Ovary (tissue), 9 donors: ENCODE data around the gene MNAT1. TPM values are rescaled to one million over a fixed set of nuclear protein-coding genes. Genes with fewer than 3 reads are reported as not detected.

Source experiments
- DNase-seq, 5 donors: peaks; one replicate each; pipeline ENCODE4 v3.0.0-alpha.2; 2019 to 2020
- H3K27ac ChIP-seq, 2 donors: fragments of 200-600 bp; one replicate each; pipeline versions ENCODE4 v1.5.1 to v1.8.0; 2019 to 2022
- H3K27me3 ChIP-seq: fragments of 200-600 bp; one replicate; pipeline ENCODE4 v1.8.0; 2022
- H3K36me3 ChIP-seq: fragments of 200-600 bp; sonication (generic); one replicate; pipeline ENCODE4 v1.5.1; 2019
- H3K4me1 ChIP-seq: one replicate; pipeline ENCODE4 v1.8.1; 2013; ENCODE audit warnings: mild to moderate bottlenecking, moderate library complexity; ENCODE audit not compliant: insufficient read depth
- H3K4me3 ChIP-seq: fragments of 200-600 bp; sonication (generic); one replicate; pipeline ENCODE4 v1.5.1; 2017
- H3K9me3 ChIP-seq, 2 donors: fragments of 200-600 bp in 1 of 2; sonication (generic) in 1 of 2; one replicate each; pipeline versions ENCODE4 v1.5.1 to v1.8.1; 2013 to 2019; ENCODE audit warnings: mild to moderate bottlenecking in 1 of 2, moderate library complexity in 1 of 2
- EP300 ChIP-seq: sonication (generic); formaldehyde crosslinking; IDR thresholded peaks from one replicate; pipeline ENCODE4 v1.6.1; 2017; ENCODE audit warnings: antibody characterized with exemption
- POLR2A ChIP-seq: fragments of 450-650 bp; IDR thresholded peaks from one replicate; pipeline ENCODE4 v1.6.1; 2017; ENCODE audit warnings: antibody characterized with exemption, mild to moderate bottlenecking, moderate library complexity
- WGBS, 3 donors: extraction: QIAGEN DNeasy Blood & Tissue Kit in 1 of 3; methylation state at CpG; one replicate each; pipeline versions ENCODE4 v1.1.5 to v1.1.7; 2013 to 2017; 5-methylcytosine and 5-hydroxymethylcytosine counted together
- intact Hi-C, 4 donors: fragments of 100-400 bp; cut with DNase I; formaldehyde crosslinking; loops; one replicate each; pipeline versions ENCODE4 v1.11.0 to v1.15.1; 2022 to 2023
- polyA plus RNA-seq, 2 donors: library from polyadenylated mRNA; stranded (reverse); fragments of 200-250 nt in 1 of 2; fragments of 350-450 nt in 1 of 2; fragmentation: Illumina TruSeq in 1 of 2; extraction: RNeasy Lipid Tissue Mini Kit (QIAGEN cat#74804) in 1 of 2; gene quantifications; one replicate each; pipeline ENCODE4 v1.2.3, GENCODE V29; 2013 to 2014
- small RNA-seq: library from RNA; depleted of rRNA; stranded (forward); fragments of <200 nt; gene quantifications from one replicate; pipeline ENCODE3, GENCODE V24; 2016
- total RNA-seq, 7 donors: library from RNA; depleted of rRNA in 2 of 7; stranded (reverse); fragments of >200 nt in 2 of 7; fragmentation: NEBNext Ultra II Directional in 3 of 7; extraction: Animal tissue kit (Norgen Biotek cat#: 25700) in 3 of 7; gene quantifications; one replicate each; pipeline versions ENCODE4 v1.1.0 to v1.2.4, GENCODE V29; 2016 to 2023
- TF ChIP-seq, protein P1 (sequence below), 3 donors: fragments of 450-650 bp in 2 of 3; fragments of 200-600 bp in 1 of 3; IDR thresholded peaks; one replicate each; pipeline versions ENCODE4 v1.5.1 to v1.8.0; 2016 to 2022; ENCODE audit warnings: antibody characterized with exemption in 3 of 3, mild to moderate bottlenecking in 1 of 3
- donor health status: DM: no; HTN: no; CAD: no; lungs with moderate emphysema.
- donor health status: DM: no; HTN: no; CAD: no.
- donor health status: Bipolar disorder and iron deficiency.
- donor health status: DM: yes; HTN: yes; CAD: no.
- donor health status: DM: no; HTN: no; CAD: no.
- donor health status: DM: yes; HTN: yes; CAD: no.

The MNAT1 gene
- total and polyA plus RNA-seq, 9 donors, result 23.0 to 59.4 (median 32.8) TPM

DNA sequence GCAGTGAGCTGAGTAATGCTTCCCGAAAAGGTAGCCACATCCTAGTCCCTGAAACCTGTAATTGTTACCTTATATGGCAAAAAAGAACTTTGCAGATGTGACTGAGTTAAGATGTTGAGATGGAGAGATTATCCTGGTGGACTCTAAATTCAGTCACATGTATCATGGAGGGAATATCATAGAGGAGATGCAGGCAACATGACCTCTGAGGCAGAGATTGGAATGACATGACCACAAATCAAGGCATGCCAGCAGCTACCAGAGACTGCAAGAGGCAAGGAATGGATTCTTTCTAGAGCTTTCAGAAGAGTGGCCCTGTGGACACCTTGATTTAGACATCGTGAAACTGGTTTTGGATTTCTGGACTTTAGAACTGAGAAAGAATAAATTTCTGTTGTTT is 265.0 kb downstream of the MNAT1 start:
- intact Hi-C loops, result no loop called here
- TF ChIP-seq, protein P1, sequence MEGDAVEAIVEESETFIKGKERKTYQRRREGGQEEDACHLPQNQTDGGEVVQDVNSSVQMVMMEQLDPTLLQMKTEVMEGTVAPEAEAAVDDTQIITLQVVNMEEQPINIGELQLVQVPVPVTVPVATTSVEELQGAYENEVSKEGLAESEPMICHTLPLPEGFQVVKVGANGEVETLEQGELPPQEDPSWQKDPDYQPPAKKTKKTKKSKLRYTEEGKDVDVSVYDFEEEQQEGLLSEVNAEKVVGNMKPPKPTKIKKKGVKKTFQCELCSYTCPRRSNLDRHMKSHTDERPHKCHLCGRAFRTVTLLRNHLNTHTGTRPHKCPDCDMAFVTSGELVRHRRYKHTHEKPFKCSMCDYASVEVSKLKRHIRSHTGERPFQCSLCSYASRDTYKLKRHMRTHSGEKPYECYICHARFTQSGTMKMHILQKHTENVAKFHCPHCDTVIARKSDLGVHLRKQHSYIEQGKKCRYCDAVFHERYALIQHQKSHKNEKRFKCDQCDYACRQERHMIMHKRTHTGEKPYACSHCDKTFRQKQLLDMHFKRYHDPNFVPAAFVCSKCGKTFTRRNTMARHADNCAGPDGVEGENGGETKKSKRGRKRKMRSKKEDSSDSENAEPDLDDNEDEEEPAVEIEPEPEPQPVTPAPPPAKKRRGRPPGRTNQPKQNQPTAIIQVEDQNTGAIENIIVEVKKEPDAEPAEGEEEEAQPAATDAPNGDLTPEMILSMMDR (IDR thresholded peaks at IDR 0.05), result no peak
- TF ChIP-seq POLR2A (no peak), EP300 (no peak)
- peaks cover 2% of the 10 kb centered on the region for H3K27me3 ChIP-seq
- WGBS, 3 donors, result 96 to 99% (median 97%) methylated on average over 2 of the region's 2 CpGs
- H3K9me3 ChIP-seq, result peaks cover 0 to 4% of the 10 kb centered on the region in 2 donors
- H3K4me3 ChIP-seq, result no peak overlapping the region
- H3K27ac ChIP-seq, result no peak overlapping the region
- DNase-seq, result no peak
- no peaks in the 10 kb centered on the region for H3K4me1 ChIP-seq
- no peaks in the 10 kb centered on the region for H3K36me3 ChIP-seq

DNA sequence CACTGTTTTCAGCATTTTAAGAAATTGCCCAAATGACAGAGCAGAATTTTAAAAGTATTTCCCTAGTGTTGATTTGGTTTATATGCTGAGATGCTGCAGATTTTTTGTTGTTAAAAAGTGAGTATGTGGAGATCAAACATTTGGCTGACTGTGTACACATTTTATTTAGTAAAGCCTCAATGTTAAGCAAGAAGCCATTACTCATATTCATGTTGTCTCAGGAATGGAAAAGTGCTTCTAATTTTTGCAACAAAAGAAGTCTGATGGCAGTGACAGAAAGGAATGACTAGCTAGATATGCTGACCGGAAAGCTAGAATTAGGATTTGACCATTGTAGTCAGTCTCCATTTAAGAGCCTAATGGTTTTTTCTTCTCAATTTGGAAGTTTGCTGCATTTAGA is 269.0 kb downstream of the MNAT1 start:
- no peak overlapping the region for H3K27ac ChIP-seq
- intact Hi-C loops, result no loop called here
- no peak for DNase-seq
- no peaks in the 10 kb centered on the region for H3K36me3 ChIP-seq
- no peaks in the 10 kb centered on the region for H3K9me3 ChIP-seq
- peaks cover 2% of the 10 kb centered on the region for H3K27me3 ChIP-seq
- no peaks in the 10 kb centered on the region for H3K4me1 ChIP-seq
- TF ChIP-seq, protein P1 (IDR thresholded peaks at IDR 0.05), result no peak
- TF ChIP-seq EP300, result no peak
- TF ChIP-seq POLR2A, result no peak
- H3K4me3 ChIP-seq, result no peak overlapping the region
- WGBS, 3 donors, result 95 to 96% (median 96%) methylated on average over 1 of the region's 1 CpG

DNA sequence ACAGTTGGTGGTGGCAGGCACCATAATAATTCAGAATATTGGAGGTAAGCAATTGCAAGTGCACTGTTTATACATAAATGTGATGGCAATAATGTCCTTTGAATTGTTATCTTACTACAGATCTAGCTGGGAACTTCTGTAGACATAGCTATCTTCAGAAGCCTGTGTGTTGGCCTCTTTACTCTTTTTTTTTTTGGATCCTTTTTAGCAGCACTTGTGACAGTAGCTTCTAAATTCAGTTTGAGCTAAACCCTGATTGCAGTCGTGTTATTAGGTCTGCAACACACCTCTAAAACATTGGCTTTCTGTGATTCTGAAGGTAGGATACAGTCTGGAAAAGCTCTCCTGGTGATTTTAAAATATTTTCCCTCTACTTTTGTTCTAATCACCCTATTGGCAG is 285.0 kb downstream of the MNAT1 start:
- TF ChIP-seq, protein P1 (IDR thresholded peaks at IDR 0.05), result no peak
- no peak for TF ChIP-seq POLR2A
- no peak for TF ChIP-seq EP300
- Histone ChIP-seq H3K4me1 (no peaks in the 10 kb centered on the region), H3K27ac (no peak overlapping the region), H3K4me3 (no peak overlapping the region), H3K9me3 (no peaks in the 10 kb centered on the region), H3K36me3 (no peaks in the 10 kb centered on the region), H3K27me3 (no peaks in the 10 kb centered on the region)
- DNase-seq, result no peak
- intact Hi-C loops, result loop anchor here in 1 of 4 donors (10.0 kb wide), 1 partner anchor 395 kb away; no protein-coding TSS in a partner anchor
- 81 to 85% (median 83%) methylated on average over 1 of the region's 1 CpG for WGBS, 3 donors

Small RNAs within 50 kb of the gene (small RNA-seq; reads per million reads assigned to genes)
- not detected for gene RNU6-398P

Other genes with a start within 250 kb of the MNAT1 start
- under 1 TPM in 5 of 7 donors, not detected in 2; 0.28 to 0.84 (median 0.74) TPM for gene C14orf39, start 248.7 kb upstream of the MNAT1 start, total RNA-seq
- under 1 TPM; 0.15 to 0.20 TPM for gene C14orf39, start 248.7 kb upstream of the MNAT1 start, polyA plus RNA-seq
- not detected for gene SIX6, start 225.6 kb upstream of the MNAT1 start, total RNA-seq
- gene SIX6, start 225.6 kb upstream of the MNAT1 start, polyA plus RNA-seq, result not detected
- gene SIX1, start 85.3 kb upstream of the MNAT1 start, total RNA-seq, result under 1 TPM in 6 of 7 donors, not detected in 1; 0.07 to 0.60 (median 0.19) TPM
- gene SIX1, start 85.3 kb upstream of the MNAT1 start, polyA plus RNA-seq, result under 1 TPM; 0.06 to 0.92 TPM
- gene SIX4, start 10.4 kb upstream of the MNAT1 start, total RNA-seq, result 10 to 100 TPM in 1 of 7 donors, 1 to 10 TPM in 6; 3.5 to 11.1 (median 7.7) TPM
- gene SIX4, start 10.4 kb upstream of the MNAT1 start, polyA plus RNA-seq, result 1 to 10 TPM; 1.2 to 1.3 TPM
- gene TRMT5, start 246.3 kb downstream of the MNAT1 start, total RNA-seq, result 10 to 100 TPM in 5 of 7 donors, 1 to 10 TPM in 2; 5.7 to 22.8 (median 15.7) TPM
- 10 to 100 TPM in 1 of 2 donors, 1 to 10 TPM in 1; 5.8 to 13.8 TPM for gene TRMT5, start 246.3 kb downstream of the MNAT1 start, polyA plus RNA-seq
- 10 to 100 TPM in 6 of 7 donors, 1 to 10 TPM in 1; 8.4 to 18.7 (median 15.1) TPM for gene SLC38A6, start 246.5 kb downstream of the MNAT1 start, total RNA-seq
- 10 to 100 TPM in 1 of 2 donors, 1 to 10 TPM in 1; 6.8 to 17.3 TPM for gene SLC38A6, start 246.5 kb downstream of the MNAT1 start, polyA plus RNA-seq